IMR-90 (cell line): ENCODE data around the gene MYH9.

Source experiments
- BHLHE40 ChIP-seq: fragments of 150-350 bp; IDR thresholded peaks from 2 replicates; pipeline ENCODE4 v1.6.1; 2016; ENCODE audit warnings: mild to moderate bottlenecking, low read depth, low read length
- CEBPB ChIP-seq: IDR thresholded peaks from 2 replicates; pipeline ENCODE4 v1.6.1; 2012; ENCODE audit warnings: low read depth, low read length, improper control_type of control experiment
- MAFK ChIP-seq: IDR thresholded peaks from 2 replicates; pipeline ENCODE4 v1.6.1; 2012; ENCODE audit warnings: low read depth, low read length, improper control_type of control experiment
- POLR2A ChIP-seq: IDR thresholded peaks from 2 replicates; pipeline ENCODE4 v1.6.1; 2012; ENCODE audit warnings: mild to moderate bottlenecking, low read depth, low read length
- TF ChIP-seq, protein P1 (sequence below): conservative IDR thresholded peaks from 2 replicates; pipeline ENCODE4 v1.5.1; 2012; ENCODE audit warnings: mild to moderate bottlenecking, low read depth, low read length, improper control_type of control experiment

- TF ChIP-seq CEBPB, result no peak
- TF ChIP-seq, protein P1, sequence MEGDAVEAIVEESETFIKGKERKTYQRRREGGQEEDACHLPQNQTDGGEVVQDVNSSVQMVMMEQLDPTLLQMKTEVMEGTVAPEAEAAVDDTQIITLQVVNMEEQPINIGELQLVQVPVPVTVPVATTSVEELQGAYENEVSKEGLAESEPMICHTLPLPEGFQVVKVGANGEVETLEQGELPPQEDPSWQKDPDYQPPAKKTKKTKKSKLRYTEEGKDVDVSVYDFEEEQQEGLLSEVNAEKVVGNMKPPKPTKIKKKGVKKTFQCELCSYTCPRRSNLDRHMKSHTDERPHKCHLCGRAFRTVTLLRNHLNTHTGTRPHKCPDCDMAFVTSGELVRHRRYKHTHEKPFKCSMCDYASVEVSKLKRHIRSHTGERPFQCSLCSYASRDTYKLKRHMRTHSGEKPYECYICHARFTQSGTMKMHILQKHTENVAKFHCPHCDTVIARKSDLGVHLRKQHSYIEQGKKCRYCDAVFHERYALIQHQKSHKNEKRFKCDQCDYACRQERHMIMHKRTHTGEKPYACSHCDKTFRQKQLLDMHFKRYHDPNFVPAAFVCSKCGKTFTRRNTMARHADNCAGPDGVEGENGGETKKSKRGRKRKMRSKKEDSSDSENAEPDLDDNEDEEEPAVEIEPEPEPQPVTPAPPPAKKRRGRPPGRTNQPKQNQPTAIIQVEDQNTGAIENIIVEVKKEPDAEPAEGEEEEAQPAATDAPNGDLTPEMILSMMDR, result no peak
- TF ChIP-seq POLR2A, result no peak
- TF ChIP-seq MAFK, result no peak
- no peak for TF ChIP-seq BHLHE40
These were observed 54.1 kb downstream of the MYH9 start for GRCh38 chr22:36333644-36334043.
